ENCODE data around the gene GHRL. TPM values are rescaled to one million over a fixed set of nuclear protein-coding genes. Genes with fewer than 3 reads are reported as not detected.

Gene GHRL
- total RNA-seq, 1 donor from 2014 or later, result 45.8 TPM

- Mint-ChIP-seq H3K9me3 (ENCODE audit: low read depth) (no peaks in the 10 kb centered on the region), H3K27ac (no peak overlapping the region), H3K4me3 (ENCODE audit: low read depth) (no peak overlapping the region), H3K4me1 (ENCODE audit: low read depth) (peaks cover 11% of the 10 kb centered on the region), H3K27me3 (peaks cover 13% of the 10 kb centered on the region), H3K36me3 (ENCODE audit: insufficient read depth) (no peaks in the 10 kb centered on the region)
- no peak for DNase-seq (ENCODE audit: low spot score, unreplicated experiment)
- no peak for TF ChIP-seq CTCF (IDR thresholded peaks at IDR 0.05; ENCODE audit: unreplicated experiment)
Measured at GRCh38 chr3:10338591-10339353, 46.0 kb upstream of the GHRL start.

DNA sequence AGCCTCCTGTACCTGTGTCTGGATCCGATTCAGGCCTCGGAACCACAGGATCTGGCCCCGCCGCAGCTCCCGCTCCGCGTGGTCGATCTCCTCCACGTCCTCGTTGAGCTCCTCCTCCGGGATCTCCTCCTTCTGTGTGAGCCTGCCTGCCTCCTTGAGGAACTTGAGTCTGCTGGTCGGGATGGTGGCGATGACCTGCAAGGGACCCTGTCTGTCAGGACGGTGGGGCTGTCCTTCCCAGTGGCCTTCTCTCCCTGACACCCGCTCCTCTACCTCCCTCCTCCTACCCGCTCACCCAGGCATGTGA, 45.4 kb upstream of the GHRL start:
- H3K27ac Mint-ChIP-seq, result peak overlapping the region; percentile 39
- TF ChIP-seq CTCF (IDR thresholded peaks at IDR 0.05; ENCODE audit: unreplicated experiment), result no peak

DNA sequence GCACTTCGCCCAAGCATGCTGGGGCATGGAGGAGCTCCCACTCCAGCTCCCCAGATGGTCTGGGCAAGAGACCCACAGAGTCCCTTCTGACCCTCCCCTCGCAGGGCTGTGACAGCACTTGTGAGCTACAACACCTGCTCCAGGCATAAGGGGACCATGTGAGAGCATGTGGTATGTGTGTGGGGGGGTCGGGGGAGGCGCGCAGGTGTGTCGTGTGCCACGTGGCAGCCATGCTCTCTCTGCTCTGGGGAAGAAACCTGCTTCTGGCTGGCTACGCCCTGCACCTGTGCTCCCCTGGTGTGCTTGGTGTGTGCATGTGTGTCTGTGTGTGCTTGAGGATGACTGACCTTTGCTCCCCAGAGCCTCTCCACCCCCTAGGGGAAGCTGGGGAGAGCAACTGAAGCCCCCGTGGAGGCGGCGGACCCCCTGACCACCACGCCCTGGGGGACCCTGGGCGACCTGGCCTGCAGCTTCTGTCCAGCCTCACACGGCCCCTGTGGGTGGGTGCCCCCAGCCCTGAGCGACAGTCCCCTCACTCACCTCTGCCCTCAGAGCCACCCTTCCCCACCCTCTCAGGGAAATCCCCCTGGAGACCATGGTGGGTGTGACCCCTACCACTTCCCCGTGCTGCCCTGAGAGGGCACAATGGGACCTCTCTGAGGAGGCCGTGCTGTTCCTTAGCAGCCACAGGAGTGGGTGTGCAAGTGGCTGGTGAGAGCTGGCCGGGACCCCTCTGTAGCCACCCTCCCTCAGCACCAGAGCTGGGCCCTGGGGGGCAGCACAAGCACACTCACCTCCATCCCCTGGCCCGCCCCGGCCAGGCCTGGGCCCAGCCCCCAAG, 44.8 kb upstream of the GHRL start:
- no peak overlapping the region for H3K27ac Mint-ChIP-seq
- peaks cover 13% of the 10 kb centered on the region for H3K27me3 Mint-ChIP-seq

More for the DNA sequence above, 45.4 kb upstream of the GHRL start:
- no peak for DNase-seq (ENCODE audit: low spot score, unreplicated experiment)
- peaks cover 11% of the 10 kb centered on the region for H3K4me1 Mint-ChIP-seq (ENCODE audit: low read depth)
- no peaks in the 10 kb centered on the region for H3K36me3 Mint-ChIP-seq (ENCODE audit: insufficient read depth)
- no peaks in the 10 kb centered on the region for H3K9me3 Mint-ChIP-seq (ENCODE audit: low read depth)
- H3K27me3 Mint-ChIP-seq, result peaks cover 13% of the 10 kb centered on the region
- no peak overlapping the region for H3K4me3 Mint-ChIP-seq (ENCODE audit: low read depth)

DNA sequence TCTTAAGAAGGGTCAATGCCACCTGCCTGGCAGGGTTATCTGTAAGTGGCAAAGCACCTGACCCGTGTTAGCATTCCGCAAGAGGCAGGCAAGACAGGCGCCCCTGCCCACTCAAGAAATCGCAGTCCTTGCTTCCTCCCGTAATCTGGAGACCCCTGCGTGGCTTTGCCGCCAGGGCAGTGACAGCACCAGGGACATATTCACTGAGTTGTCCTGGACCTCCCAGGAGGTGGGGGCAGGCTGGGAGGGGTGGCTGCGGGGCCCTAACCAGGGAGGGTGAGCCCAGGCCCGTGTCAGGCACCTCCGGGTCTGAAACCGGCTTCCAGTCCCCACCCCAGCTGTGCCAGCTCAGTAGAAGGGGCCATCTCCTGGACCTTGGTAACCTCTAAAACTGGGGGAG, 44.0 kb upstream of the GHRL start:
- Mint-ChIP-seq H3K27me3 (peaks cover 20% of the 10 kb centered on the region), H3K9me3 (ENCODE audit: low read depth) (no peaks in the 10 kb centered on the region), H3K36me3 (ENCODE audit: insufficient read depth) (no peaks in the 10 kb centered on the region), H3K27ac (no peak overlapping the region), H3K4me1 (ENCODE audit: low read depth) (peaks cover 11% of the 10 kb centered on the region), H3K4me3 (ENCODE audit: low read depth) (no peak overlapping the region)
- no peak for DNase-seq (ENCODE audit: low spot score, unreplicated experiment)
- TF ChIP-seq CTCF (IDR thresholded peaks at IDR 0.05; ENCODE audit: unreplicated experiment), result no peak

More for the DNA sequence above, 44.8 kb upstream of the GHRL start:
- DNase-seq (ENCODE audit: low spot score, unreplicated experiment), result no peak
- TF ChIP-seq CTCF (IDR thresholded peaks at IDR 0.05; ENCODE audit: unreplicated experiment), result no peak
- H3K4me3 Mint-ChIP-seq (ENCODE audit: low read depth), result no peak overlapping the region
- H3K36me3 Mint-ChIP-seq (ENCODE audit: insufficient read depth), result no peaks in the 10 kb centered on the region
- peaks cover 11% of the 10 kb centered on the region for H3K4me1 Mint-ChIP-seq (ENCODE audit: low read depth)
- H3K9me3 Mint-ChIP-seq (ENCODE audit: low read depth), result no peaks in the 10 kb centered on the region

GRCh38 chr3:10335871-10336622, 43.3 kb upstream of the GHRL start:
- H3K36me3 Mint-ChIP-seq (ENCODE audit: insufficient read depth), result no peaks in the 10 kb centered on the region
- peaks cover 11% of the 10 kb centered on the region for H3K4me1 Mint-ChIP-seq (ENCODE audit: low read depth)
- no peak for DNase-seq (ENCODE audit: low spot score, unreplicated experiment)
- peaks cover 23% of the 10 kb centered on the region for H3K27me3 Mint-ChIP-seq
- no peak overlapping the region for H3K27ac Mint-ChIP-seq
- no peaks in the 10 kb centered on the region for H3K9me3 Mint-ChIP-seq (ENCODE audit: low read depth)
- H3K4me3 Mint-ChIP-seq (ENCODE audit: low read depth), result no peak overlapping the region
- no peak for TF ChIP-seq CTCF (IDR thresholded peaks at IDR 0.05; ENCODE audit: unreplicated experiment)

All from progenitor cell of endocrine pancreas (in vitro differentiated cells).